Measurements from ENCODE around the gene NRCAM.

The NRCAM gene

GRCh38 chr7:108104324-108104723 is 351.9 kb downstream of the NRCAM start:
- Histone ChIP-seq H3K27ac (ENCODE audit: extremely low read depth, low read depth, low read length) (no peak overlapping the region), H3K36me3 (ENCODE audit: control insufficient read depth in 2 of 2, insufficient read depth in 1 of 2, low read length in 2 of 2) (no peaks in the 10 kb centered on the region), H3K4me3 (ENCODE audit: low read depth, low read length) (no peak overlapping the region), H3K9me3 (ENCODE audit: control insufficient read depth, insufficient read depth, low read depth, low read length) (no peaks in the 10 kb centered on the region), H3K4me1 (ENCODE audit: control insufficient read depth, insufficient read depth, low read length) (no peaks in the 10 kb centered on the region)
- ChIA-PET CTCF (interaction anchor here (1.1 to 1.8 kb wide), 2 partner anchors 9 to 16 kb away, joined by 3 to 10 read pairs; no protein-coding TSS in a partner anchor), POLR2A (no interaction called here)
- TF ChIP-seq ZNF791 (tag by site-specific recombination; IDR thresholded peaks at IDR 0.05) (no peak), ZNF48 (tag by site-specific recombination; IDR thresholded peaks at IDR 0.05) (no peak), ZNF266 (tag by site-specific recombination; IDR thresholded peaks at IDR 0.05; ENCODE audit: low read depth) (no peak), ZNF596 (tag by site-specific recombination; IDR thresholded peaks at IDR 0.05) (no peak)

DNA sequence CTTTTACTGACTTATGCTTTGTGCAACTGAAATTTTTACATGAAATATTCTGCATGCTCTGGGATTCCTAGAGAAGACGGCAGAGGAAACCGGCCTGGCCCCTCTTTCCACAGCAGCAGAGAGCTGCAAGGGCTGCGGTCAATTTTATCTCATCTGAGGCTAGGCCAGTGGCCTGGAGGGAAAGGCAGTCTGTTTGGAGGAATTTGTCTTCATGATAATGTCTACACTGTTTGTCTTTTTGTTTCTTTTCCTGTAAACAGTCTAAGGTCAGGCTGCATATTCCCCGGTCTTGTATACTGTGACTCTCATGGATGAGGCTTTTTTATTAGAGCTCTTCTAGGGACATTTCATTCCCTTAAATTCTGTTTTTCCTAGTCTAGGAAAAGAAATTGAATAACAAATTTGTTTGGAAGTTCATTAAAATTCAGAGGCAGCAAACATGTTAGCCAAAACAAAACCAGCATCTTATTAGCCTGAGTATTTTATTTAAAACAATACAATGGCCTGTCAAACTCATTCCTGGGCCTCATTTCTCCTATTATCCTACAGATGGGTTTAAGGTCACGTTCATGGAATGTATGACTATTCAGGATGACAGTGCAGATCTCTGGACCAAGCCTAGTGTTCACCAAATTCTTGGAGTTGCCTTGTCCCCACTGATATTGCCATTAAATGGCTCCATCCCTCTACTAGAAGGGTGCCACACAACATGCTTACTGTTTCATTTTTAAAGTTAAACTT is 352.5 kb downstream of the NRCAM start:
- Histone ChIP-seq H3K4me3 (ENCODE audit: low read depth, low read length) (no peak overlapping the region), H3K27ac (ENCODE audit: extremely low read depth, low read depth, low read length) (no peak overlapping the region), H3K4me1 (ENCODE audit: control insufficient read depth, insufficient read depth, low read length) (no peaks in the 10 kb centered on the region), H3K36me3 (ENCODE audit: control insufficient read depth in 2 of 2, insufficient read depth in 1 of 2, low read length in 2 of 2) (no peaks in the 10 kb centered on the region), H3K9me3 (ENCODE audit: control insufficient read depth, insufficient read depth, low read depth, low read length) (no peaks in the 10 kb centered on the region)
- CTCF ChIA-PET, result interaction anchor here (0.7 to 1.8 kb wide), 3 partner anchors 10 to 121 kb away, joined by 3 to 10 read pairs (median 4); no protein-coding TSS in a partner anchor
- TF ChIP-seq ZNF677 (tag by site-specific recombination; IDR thresholded peaks at IDR 0.05) (no peak), ZNF311 (tag by site-specific recombination; IDR thresholded peaks at IDR 0.05; ENCODE audit: borderline replicate concordance) (no peak), SALL2 (tag by site-specific recombination; IDR thresholded peaks at IDR 0.05; ENCODE audit: borderline replicate concordance) (no peak), ZBTB7A (tag by site-specific recombination; IDR thresholded peaks at IDR 0.05; ENCODE audit: low read depth) (no peak), ZFP3 (tag by site-specific recombination; IDR thresholded peaks at IDR 0.05; ENCODE audit: low read depth) (no peak), ZNF423 (tag by site-specific recombination; IDR thresholded peaks at IDR 0.05) (no peak), ZNF621 (tag by site-specific recombination; IDR thresholded peaks at IDR 0.05) (no peak), ZNF654 (tag by site-specific recombination; IDR thresholded peaks at IDR 0.05; ENCODE audit: low read depth) (no peak), ZNF514 (tag by site-specific recombination; IDR thresholded peaks at IDR 0.05) (no peak), ZNF670 (tag by site-specific recombination; IDR thresholded peaks at IDR 0.05; ENCODE audit: low read depth) (no peak), EGR2 (tag by site-specific recombination; IDR thresholded peaks at IDR 0.05; ENCODE audit: low read depth) (no peak), ZNF530 (tag by site-specific recombination; IDR thresholded peaks at IDR 0.05; ENCODE audit: low read depth) (no peak), RBAK (tag by site-specific recombination; IDR thresholded peaks at IDR 0.05) (no peak)
- TF ChIP-seq, protein P1, sequence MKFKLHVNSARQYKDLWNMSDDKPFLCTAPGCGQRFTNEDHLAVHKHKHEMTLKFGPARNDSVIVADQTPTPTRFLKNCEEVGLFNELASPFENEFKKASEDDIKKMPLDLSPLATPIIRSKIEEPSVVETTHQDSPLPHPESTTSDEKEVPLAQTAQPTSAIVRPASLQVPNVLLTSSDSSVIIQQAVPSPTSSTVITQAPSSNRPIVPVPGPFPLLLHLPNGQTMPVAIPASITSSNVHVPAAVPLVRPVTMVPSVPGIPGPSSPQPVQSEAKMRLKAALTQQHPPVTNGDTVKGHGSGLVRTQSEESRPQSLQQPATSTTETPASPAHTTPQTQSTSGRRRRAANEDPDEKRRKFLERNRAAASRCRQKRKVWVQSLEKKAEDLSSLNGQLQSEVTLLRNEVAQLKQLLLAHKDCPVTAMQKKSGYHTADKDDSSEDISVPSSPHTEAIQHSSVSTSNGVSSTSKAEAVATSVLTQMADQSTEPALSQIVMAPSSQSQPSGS (tag by site-specific recombination; IDR thresholded peaks at IDR 0.05; ENCODE audit: low read depth), result no peak
- POLR2A ChIA-PET, result no interaction called here

GRCh38 chr7:108102671-108103312 is 353.4 kb downstream of the NRCAM start:
- Histone ChIP-seq H3K27ac (ENCODE audit: extremely low read depth, low read depth, low read length) (no peak overlapping the region), H3K9me3 (ENCODE audit: control insufficient read depth, insufficient read depth, low read depth, low read length) (no peaks in the 10 kb centered on the region), H3K4me3 (ENCODE audit: low read depth, low read length) (no peak overlapping the region), H3K4me1 (ENCODE audit: control insufficient read depth, insufficient read depth, low read length) (no peaks in the 10 kb centered on the region), H3K36me3 (ENCODE audit: control insufficient read depth in 2 of 2, insufficient read depth in 1 of 2, low read length in 2 of 2) (no peaks in the 10 kb centered on the region)
- CTCF ChIA-PET, result interaction anchor here (1.0 kb wide), 1 partner anchor 224 kb away, joined by 3 read pairs; no protein-coding TSS in a partner anchor
- POLR2A ChIA-PET, result no interaction called here
- no peak for TF ChIP-seq ZFP3 (tag by site-specific recombination; IDR thresholded peaks at IDR 0.05; ENCODE audit: low read depth)
- TF ChIP-seq HOXA7 (CRISPR knock-in tag; IDR thresholded peaks at IDR 0.05; ENCODE audit: borderline replicate concordance), result no peak
- TF ChIP-seq SETDB1 (IDR thresholded peaks at IDR 0.05; ENCODE audit: insufficient read length, low read length), result no peak
